ENCODE measurements around the gene RCOR1. TPM values are rescaled to one million over a fixed set of nuclear protein-coding genes. Genes with fewer than 3 reads are reported as not detected.
"Not testable (repeated sequence)": the region's sequence is repeated elsewhere in the genome, so short reads cannot be mapped to it uniquely, and the experiment has no call there.

Gene RCOR1
- total RNA-seq, 1 donor = 23.7 TPM

DNA sequence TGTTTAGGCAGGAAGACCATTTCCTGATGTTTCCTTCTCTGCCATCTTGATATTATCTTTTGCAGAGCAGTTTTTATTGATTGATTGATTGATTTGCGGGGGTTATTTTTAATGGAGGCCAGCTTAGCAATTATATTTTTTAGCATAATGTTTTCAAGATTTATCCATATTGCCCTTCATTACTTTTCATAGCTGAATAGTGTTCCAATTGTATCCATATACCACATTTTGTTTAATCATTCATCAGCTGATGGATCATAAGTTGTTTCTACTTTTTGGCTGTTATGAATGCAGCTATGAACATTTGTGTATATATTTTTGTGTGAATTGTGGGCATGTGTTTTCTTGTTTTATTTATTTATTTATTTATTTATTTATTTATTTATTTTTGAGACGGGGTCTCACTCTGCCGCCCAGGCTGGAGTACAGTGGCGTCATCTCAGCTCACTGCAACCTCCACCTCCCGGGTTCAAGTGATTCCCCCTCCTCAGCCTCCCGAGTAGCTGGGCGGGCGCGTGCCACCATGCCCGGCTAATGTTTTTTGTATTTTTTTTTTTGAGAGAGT is 20.9 kb upstream of the RCOR1 start:
- H3K4me3 ChIP-seq (ENCODE audit: low read depth, low read length) = no peak overlapping the region
- DNase-seq (ENCODE audit: low read depth) = no peak
- TF ChIP-seq, protein P1, sequence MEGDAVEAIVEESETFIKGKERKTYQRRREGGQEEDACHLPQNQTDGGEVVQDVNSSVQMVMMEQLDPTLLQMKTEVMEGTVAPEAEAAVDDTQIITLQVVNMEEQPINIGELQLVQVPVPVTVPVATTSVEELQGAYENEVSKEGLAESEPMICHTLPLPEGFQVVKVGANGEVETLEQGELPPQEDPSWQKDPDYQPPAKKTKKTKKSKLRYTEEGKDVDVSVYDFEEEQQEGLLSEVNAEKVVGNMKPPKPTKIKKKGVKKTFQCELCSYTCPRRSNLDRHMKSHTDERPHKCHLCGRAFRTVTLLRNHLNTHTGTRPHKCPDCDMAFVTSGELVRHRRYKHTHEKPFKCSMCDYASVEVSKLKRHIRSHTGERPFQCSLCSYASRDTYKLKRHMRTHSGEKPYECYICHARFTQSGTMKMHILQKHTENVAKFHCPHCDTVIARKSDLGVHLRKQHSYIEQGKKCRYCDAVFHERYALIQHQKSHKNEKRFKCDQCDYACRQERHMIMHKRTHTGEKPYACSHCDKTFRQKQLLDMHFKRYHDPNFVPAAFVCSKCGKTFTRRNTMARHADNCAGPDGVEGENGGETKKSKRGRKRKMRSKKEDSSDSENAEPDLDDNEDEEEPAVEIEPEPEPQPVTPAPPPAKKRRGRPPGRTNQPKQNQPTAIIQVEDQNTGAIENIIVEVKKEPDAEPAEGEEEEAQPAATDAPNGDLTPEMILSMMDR (IDR thresholded peaks at IDR 0.05; ENCODE audit: insufficient read depth, low read depth, low read length) = no peak

DNA sequence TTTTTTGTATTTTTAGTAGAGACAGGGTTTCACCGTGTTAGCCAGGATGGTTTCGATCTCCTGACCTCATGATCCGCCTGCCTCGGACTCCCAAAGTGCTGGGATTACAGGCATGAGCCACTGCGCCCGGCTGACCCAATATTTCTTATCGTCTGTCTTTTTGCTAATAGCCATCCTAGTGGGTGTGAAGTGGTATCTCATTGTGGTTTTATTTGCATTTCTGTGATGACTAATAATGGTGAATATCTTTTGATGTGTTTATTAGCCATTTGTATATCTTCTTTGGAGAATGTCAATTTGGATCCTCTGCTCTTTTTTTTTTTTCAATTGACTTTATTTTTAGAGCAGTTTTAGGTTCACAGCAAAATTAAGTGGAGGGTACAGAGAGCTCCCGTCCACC is 19.3 kb upstream of the RCOR1 start:
- DNase-seq (ENCODE audit: low read depth); H3K4me3 ChIP-seq (ENCODE audit: low read depth, low read length): not testable (repeated sequence)

DNA sequence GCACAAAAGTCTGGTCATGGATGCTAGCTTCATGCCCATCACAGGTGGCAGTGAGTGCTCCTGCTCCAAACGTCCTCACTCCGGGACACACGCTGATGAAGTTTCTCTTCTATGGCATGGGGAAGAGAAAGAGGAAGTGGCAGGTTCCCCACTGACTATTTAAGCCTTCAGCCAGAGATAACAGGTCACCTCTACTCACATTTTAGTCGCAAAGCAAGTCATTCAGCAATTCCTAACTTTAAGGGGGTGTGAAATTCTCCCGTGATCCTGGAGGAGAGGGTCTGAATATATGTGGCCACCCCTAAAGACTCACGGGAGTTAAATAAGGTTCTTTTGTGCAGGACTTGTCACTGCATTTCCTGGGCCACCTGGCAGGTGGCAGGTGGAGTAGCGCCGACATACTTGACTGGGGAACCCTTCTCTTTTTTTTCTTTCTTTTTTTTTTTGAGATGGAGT is 18.8 kb upstream of the RCOR1 start:
- no peak for DNase-seq (ENCODE audit: low read depth)
- TF ChIP-seq, protein P1 (IDR thresholded peaks at IDR 0.05; ENCODE audit: insufficient read depth, low read depth, low read length) = no peak
- H3K4me3 ChIP-seq (ENCODE audit: low read depth, low read length) = no peak overlapping the region

DNA sequence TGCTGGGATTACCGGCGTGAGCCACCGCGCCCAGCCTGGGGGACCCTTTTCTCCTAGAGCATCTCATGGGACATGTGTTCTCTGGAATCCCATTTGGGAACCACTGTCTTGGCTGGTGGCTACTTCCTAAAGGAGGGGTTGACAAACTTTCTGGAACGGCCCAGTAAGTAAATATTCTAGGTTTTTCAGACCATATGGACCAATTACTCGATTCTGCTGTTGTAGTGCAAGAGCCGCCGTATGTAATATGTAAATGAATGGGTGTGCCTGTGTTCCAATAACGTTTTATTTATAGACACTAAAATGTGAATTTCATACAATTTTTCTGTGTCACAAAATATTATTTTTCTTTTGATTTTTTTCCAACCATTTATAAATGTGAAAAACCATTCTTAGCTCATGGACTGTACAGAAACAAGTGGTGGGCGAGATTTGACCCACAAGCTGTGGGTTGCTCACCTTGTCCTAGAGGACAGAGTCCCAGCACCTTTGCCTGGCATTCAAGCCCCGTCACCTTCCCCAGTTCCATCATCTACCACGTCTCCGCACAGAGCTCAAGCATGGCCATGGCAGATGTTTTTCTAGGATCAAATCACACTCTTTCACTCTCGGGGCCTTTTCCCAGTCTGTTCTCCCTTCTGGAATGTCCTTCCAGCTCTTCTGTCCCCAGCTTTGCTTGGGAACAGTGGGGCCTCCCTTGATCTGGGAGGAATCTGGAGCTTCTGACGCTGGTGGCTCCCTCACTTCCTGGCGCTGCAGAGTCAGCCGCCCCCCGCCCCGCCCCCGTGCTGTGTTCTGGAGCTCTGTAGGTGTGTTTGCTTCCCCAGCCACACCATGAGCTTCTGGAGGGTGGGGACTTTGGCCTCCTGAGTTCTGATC is 17.9 kb upstream of the RCOR1 start:
- DNase-seq (ENCODE audit: low read depth) = peak; percentile 43
- TF ChIP-seq, protein P1 (IDR thresholded peaks at IDR 0.05; ENCODE audit: insufficient read depth, low read depth, low read length) = no peak
- H3K4me3 ChIP-seq (ENCODE audit: low read depth, low read length) = no peak overlapping the region

DNA sequence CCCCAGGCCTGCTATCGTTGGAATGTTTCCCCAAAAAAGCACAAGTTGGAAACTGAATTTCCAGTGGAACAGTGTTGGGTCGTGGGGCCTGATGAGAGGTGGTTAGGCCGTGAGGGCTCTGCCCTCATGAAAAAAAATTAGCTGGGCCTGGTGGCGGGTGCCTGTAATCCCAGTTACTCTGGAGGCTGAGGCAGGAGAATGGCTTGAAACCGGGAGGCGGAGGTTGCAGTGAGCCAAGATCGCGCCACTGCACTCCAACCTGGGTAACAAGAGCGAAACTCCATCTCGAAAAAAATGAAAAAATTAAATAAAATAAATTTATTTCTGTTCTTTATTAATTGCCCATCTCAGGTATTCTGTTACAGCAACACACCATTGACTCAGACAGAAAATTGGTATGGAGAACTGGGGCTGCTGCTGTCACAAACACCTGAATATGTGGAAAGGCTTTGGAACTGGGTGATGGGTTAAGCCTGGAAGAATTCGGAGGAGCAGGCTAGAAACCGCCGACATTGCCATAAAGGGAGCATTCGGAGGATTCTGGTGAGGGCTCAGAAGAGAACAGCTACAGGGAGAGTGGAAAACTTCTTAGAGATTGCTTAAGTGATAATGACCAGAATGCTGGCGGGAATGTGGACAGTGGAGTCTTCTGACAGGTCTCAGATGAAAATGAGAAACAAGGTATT is 17.1 kb upstream of the RCOR1 start:
- TF ChIP-seq, protein P1 (IDR thresholded peaks at IDR 0.05; ENCODE audit: insufficient read depth, low read depth, low read length) = no peak
- DNase-seq (ENCODE audit: low read depth) = peak; percentile 55
- H3K4me3 ChIP-seq (ENCODE audit: low read depth, low read length) = no peak overlapping the region

DNA sequence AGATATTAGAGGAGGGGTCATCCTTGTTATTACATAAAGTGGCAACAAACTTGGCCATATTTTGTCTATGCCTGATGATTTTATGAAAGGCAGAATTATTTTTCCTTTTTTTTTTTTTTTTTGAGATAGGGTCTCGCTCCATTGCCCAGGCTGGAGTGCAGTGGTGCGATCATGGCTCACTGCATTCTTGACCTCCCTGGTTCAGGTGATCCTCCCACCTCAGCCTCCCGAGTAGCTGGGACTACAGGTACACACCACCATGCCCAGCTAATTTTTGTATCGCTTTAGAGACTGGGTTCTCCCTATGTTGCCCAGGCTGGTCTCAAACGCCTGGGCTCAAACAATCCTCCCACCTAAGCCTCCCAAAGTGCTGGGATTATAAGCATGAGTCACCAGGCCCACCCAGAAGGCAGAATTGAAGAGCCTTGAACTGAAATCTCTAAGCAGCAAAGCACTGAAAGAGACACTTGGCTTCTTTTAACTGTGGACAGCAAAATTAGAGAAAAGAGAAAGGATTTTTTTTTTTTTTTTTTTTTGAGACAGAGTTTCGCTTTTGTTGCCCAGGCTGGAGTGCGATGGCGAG is 16.5 kb upstream of the RCOR1 start:
- not testable (repeated sequence) for H3K4me3 ChIP-seq (ENCODE audit: low read depth, low read length); DNase-seq (ENCODE audit: low read depth)

DNA sequence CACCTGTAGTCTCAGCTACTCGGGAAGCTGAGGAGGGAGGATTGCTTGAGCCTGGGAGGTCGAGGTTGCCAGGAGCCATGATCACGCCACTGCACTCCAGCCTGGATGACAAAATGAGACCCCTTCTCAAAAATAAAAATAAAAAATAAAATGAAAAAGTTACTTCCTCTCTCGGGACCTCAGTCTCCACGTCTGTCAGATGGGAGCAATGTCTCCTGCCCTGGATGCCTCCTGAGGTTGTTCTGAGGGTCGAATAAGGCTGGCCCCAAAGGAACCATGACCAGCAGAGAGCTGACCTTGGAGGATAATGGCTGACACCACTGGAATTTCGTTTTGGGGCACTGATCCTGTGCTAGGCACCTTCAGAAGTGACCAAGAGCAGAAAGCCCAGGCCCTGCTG is 13.6 kb upstream of the RCOR1 start:
- no peak overlapping the region for H3K4me3 ChIP-seq (ENCODE audit: low read depth, low read length)
- no peak for DNase-seq (ENCODE audit: low read depth)
- TF ChIP-seq, protein P1 (IDR thresholded peaks at IDR 0.05; ENCODE audit: insufficient read depth, low read depth, low read length) = no peak
